HG02973 (cell line): ENCODE measurements around the gene RNF39.
A peak's percentile ranks its signal among the peaks of the same experiment; 100 is the strongest.

ENCODE experiments used
- ATAC-seq: cut with Tn5 transposase; IDR thresholded peaks from one replicate; pipeline ENCODE4 v1.9.1; 2021; ENCODE audit warnings: moderate library complexity; ENCODE audit not compliant: unreplicated experiment

The RNF39 gene

DNA sequence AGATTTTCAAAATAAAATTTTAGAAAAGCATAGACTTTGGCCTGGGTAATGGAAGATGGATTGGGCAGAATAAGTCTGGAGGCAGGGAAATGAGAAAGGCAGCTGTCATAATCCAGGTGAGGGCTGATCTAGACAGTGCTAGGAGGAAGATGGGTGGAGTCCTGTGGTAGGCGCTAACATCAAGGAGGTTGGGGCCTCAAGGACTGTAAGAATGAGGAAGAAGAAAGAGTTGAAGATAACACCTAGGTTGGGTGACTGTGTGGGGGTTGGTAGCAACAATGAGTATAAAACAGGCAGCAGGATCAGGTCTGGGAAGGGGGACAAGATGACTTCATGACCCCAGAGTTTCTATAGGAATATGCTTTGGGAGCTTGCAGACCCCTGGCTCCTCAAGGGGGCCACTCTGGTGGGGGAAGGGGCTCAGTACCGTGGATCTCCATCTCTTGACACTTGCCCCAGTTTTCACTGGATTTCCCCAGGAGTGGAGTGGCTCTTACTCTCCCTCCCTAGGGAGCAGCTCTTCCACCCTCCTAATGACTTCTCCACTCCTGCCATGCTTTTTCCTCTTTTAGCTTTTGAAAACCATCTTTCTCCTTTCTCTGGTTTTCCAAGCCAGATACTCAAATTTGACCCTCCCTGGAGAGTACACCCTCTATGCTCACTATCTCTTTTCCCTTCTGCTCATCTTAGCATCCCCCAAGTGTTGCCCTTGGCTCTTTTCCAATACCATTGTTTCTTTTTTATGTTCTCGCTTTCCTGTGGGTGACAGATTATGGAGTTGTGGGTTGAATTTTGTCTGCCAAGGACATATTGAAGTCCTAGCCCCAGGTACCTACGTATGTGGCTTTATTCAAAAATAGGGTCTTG is 22.6 kb upstream of the RNF39 start:
- no peak for ATAC-seq

DNA sequence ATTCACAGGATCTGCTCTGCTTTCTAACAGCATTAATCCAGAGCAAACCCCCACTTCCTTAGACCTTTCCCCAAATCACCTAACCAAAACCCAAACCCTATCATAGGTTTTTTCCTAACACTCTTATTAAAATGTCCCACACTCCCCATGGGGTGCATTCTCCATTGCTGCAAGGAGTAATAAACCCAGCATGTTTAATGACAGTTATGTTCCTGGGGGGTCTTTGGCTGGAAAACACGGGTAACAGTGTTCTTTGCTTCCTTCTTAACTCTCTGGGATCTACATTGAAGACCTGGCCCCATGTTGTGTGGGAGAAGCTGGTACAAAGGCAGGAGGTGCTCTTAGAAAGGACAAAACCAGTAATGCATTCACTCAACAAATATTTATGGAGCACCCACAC is 21.3 kb upstream of the RNF39 start:
- ATAC-seq: no peak

DNA sequence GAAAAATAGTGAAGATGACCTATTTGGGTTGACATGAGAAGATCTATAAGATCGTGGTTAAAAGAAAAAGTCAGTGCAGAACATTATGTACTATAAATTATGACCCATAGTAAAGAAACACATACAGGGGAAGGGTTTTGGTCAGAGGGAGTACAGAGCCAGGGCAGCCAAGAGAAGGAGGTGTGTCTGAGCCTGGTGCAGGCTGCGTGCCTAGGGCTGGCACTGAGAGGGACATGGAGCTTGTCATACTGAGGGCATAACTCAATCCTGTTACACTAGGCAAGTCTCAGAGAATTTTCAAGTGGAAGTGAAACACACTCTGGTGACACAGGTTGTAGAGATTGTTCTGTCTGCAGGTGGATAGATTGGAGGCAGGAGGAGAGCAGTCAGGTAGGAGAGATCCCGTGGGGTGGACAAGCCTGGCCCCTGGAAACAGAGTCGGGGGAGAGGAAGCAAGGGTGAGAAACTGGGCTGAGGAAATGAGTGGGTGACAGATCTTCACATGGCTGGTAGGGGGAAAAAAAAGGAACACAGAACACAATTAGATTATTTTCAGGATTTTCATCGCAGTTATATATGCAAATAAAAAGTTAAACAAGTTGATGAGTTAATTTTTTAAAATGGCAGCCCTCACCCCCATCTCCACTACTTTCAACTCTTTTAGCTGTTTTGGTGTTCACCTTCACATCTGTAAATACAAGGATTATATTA is 18.5 kb upstream of the RNF39 start:
- ATAC-seq: no peak

DNA sequence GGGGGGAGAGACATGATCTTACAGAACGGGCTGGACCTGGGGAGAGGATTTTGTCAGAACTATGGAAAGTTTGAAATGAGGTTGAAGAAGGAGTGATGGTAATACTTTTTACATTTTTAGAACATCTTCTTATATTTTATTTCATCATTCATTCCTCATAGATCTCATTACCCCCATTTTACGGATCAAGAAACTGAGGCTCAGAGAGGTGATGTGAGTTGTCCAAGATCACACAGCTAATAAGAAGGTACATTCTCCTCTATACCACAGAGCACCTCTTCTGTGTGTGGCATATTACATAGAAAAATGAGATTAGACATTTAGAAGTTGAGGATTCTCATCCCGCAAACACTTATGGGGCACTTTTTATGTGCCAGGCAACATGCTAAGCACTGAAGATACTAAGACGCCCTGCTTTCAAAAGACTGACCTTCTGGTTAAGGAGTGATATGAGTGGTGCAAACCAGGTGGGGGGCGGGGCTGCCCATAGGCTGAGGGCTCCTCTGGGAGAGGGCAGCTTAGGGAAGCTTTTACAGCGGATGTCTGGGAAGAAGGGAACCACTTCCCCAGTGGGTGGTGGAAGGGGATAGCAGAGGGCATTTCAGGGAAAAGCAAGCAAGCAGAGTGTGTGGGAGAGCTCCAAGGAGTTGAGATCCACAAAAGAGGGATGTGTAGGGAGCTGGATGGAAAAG is 17.4 kb upstream of the RNF39 start:
- no peak for ATAC-seq

DNA sequence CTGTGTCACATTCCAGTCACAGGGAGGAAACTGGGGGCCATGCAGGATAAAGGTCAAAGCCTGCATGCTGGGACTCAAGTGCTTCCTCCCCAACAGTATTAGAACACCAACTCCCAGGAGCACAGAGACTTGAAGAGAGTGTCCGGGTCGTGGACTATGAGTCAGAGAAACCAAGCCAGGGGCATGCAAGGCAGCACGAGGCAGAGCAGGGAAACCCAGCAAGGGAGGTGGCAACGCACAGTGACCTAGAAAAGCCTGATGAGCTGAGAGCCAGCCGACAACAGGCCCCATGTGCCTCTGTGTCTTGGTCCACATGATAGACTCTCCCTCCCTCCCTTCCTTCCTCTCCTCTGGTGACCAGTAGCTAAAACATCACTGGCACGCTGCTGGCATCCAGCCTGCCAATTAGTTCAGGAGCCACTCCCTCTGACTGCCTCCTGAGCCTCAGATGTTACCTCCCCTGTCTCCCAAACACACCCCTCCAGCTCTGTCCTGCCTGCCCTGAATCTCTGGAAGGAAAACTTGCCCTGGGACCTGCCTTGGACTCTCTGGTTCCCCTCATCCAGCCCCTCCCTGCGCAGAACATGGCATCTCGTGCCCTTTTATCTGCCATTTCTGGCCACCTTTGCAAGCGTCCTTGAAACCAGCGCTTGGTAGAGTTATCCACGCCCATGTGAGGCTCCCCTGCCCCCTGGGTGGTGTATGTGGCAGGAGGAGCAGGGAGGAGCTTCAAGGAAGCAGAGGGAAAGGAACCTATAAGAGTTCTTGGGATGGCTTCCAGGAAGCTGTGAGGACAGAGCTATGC is 16.2 kb upstream of the RNF39 start:
- ATAC-seq: no peak

DNA sequence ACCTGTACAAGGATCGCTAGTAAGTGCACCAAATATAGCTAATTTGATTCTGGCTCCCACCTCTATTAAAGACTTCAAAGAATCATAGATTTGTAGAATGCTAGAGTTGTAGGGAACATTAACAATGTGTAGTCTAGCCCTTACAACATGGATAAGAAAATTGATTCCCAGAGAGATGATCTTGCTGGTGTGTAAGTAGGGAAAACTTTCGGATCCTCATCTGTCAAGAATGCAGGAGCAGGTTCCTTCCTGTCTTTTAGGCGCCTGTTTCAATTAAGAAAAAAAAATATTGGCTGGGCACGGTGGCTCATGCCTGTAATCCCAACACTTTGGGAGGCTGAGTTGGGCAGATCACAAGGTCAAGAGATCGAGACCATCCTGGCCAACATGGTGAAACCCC is 12.3 kb upstream of the RNF39 start:
- no peak for ATAC-seq

DNA sequence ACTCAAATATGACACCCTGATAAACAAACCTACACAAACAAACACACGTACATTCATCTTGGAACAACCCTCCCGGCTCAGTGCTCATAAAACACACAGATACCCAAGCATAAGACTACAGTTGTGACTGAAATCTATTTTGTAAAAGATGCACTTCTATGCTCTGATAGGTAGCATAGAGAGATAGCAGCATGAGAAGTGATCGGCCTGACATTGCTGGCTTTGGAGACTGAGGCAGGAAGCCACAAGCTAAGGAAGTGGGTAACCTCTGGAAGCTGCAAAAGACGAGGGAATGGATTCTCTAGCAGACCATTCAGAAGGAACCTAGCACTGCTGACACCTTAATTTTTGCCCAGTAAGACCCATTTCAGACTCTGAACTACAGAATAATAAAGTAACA is 1.6 kb upstream of the RNF39 start:
- ATAC-seq: no peak

DNA sequence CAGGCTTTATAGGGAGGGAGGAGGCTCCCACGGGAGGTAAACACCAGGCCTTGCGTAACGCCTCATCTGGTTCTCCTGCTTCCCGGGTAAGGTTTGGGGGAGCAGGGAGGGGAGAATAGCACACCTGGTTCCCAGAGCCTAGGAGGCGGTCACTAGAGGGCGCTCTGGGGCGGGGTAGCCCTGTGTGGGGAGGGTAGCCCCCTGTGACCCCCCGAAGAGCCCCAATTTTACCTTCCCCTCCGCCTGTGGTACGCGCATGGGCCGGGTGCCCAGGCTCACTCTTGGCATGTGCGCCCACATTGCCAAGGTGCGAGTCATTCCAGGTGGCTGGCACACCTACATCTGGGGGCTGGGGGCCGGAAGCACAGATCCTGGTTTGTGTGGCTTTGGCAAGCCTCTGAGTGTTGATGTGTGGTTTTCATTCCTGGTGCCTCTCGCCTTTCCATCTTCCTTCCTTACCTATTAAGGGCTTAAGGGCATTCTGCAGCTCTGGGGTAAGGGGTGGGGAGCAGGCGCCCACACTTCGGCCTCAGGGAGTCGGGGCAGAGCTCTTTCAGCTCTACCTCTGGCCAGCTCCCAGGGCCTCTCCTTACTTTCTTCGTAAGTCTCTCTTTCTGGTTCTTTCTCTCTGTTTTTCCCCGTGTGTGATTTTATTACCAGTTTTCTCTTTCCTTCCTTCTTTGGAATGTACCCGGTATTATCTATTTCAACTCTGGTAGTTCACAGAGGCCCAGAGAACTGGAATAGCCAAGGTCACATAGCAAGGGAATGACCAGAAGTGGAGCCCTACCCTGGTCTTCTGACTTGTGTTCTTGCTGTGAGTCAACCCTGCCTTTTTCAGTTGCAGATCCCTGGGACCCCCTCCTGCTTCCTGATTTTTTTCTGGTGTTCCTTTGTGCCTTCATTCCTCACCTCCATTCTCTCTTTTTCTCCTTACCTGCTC is 492 bp upstream of the RNF39 start:
- no peak for ATAC-seq

DNA sequence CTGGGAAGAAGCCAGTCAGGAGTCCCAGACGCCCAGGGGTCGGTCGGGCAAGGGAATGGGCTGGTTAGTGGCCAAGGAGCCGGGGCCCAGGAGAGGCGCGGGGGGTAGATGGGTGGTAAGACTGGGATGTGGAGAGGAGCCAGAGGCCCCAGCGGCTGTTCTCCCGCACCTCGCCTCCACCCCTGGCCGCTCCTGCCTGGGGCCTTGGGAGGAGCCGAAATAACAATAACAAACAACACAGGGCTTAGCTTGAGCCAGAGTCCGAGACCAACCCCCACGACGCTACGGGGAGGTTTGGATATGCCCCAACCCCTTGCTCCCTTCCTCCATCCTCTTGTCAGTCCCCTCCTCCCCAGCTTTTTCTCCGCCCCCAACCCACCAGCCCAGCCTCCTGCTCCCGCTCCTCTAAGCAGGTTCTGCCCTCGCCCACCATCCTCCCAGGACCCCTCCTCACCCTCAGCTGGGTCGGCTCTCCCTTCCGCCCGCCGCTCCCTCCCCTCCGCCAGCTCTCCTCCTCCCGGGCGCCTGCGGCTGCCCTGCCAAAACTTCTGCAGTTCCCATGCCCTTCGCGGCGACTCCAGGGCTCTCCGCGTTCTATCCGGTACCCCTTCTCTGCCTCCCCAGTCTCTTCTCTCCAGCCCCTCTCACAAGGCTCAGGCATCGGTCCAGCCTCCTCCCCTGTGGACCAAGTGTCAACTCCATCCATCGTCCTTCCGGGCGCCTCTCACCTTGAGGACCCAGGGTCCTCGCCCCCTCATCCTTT is 1.1 kb downstream of the RNF39 start:
- no peak for ATAC-seq

DNA sequence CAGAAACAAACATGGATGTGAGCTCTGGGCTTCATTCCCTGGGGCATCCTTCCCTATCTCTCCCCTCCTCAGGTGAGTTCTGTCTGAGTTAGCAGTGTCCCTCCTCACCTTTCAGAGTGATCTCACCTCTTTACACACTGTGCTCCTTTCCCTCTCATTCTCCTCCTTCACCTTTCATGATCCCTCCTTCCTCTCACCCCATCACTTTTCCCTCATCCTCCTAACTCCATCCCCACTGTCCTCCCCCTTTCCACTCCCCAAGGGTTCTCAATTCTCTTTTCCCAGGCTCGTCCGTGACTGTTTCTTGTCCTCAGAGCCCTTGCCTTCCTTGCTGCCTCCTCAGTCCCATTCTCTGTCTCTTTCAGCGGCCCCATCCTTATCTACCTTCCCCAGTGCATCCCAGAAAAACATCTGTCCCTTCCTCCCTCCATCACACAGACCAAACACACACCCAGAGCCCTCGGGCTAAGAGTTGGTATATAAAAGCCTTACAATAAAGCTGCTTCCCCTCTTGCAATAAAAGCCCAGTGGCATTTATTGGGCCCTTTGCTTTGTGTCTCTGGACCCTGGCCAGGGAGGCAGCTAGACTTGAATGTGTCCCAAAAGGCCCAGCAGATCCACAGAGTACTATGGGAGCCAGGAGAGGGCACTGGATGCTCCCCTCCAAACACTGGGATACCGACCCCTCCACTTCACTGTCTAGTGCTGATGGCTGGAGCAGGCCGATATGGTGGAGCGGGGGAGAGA is 1.9 kb downstream of the RNF39 start:
- ATAC-seq: no peak

DNA sequence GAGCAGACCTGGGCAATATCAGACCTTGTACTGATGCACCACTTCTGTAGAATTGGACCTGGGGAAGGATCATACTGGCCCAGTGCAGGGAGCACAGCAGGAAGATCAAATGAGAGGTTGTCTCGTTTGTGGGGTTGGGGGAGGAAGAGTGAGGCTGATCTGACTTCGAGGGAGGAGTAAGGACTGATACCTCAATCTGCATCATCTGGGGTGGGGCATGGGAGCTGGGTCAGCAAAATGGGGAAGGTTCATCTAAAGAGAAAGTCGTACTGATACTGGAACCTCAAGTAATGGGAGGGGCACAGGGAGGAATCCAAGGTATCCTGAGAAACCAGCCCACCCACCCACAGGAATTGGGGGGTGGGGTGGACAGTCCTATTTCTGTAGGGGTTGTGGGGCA is 3.7 kb downstream of the RNF39 start:
- no peak for ATAC-seq

DNA sequence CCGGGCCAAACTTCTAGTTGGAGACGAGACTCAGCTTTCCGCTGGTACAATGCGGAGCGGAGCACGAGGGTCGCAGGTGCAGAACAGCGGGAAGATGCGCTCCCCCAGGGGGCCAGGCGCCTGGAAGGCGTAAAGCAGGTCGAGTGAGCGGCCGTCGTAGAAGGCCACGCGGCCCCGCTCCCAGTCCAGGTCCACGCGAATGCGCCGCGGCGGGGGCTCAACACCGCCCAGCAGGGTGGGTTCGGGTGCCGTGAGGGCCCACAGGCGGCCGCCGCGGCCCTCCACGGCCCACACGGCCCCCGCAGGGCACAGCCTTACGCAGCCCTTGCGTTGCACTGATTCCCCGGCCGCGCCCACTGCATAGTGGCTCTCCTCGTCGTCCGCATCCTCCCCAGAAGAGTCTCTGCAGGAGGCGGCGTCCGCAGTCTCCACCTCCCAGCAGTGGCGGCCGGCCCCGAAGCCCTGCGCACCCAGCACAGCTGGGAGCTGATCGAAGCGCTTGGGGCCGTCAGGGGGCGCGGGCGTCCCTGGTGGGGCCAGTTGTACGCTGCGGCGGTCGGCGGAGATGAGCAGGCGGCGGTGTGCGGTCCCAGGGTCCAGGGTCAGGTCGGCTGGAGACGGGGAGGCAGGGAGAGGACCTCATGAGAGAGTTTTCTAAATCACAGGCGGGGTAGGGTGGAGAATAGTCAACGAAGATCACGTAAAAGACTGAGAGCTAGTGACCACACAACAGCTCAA is 4.3 kb downstream of the RNF39 start:
- no peak for ATAC-seq

DNA sequence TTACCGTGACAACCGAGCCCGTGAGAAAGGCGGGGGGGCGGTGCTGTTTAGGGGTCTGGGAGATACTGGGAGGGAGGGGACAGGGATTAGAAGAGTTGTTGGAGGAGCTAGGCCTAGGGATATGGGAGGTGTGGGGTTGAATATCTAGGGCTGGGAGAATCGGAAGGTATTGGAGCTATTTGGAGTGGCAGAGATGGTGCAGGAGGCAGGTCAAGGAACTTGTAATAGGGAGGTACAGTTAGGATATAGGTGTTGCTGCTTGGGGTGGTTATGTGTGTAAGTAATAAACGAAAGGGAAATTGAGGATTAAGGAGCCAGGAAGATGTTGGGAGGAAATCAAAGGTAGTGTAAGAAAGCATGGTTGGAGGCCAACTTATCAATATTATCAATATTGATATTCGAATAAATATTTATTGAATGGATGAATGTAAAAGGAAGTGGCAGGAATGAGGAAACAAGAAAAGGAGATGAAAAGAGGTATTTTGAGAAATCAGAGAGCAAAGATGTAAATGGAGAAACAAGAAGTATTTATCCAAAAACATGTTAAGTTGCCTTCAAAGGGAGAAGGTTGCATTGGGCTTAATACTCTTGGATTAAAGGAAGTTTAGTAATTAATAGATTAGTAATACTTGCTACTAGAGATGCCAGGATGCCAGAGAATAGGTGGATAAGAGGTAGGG is 8.0 kb downstream of the RNF39 start:
- ATAC-seq: no peak

DNA sequence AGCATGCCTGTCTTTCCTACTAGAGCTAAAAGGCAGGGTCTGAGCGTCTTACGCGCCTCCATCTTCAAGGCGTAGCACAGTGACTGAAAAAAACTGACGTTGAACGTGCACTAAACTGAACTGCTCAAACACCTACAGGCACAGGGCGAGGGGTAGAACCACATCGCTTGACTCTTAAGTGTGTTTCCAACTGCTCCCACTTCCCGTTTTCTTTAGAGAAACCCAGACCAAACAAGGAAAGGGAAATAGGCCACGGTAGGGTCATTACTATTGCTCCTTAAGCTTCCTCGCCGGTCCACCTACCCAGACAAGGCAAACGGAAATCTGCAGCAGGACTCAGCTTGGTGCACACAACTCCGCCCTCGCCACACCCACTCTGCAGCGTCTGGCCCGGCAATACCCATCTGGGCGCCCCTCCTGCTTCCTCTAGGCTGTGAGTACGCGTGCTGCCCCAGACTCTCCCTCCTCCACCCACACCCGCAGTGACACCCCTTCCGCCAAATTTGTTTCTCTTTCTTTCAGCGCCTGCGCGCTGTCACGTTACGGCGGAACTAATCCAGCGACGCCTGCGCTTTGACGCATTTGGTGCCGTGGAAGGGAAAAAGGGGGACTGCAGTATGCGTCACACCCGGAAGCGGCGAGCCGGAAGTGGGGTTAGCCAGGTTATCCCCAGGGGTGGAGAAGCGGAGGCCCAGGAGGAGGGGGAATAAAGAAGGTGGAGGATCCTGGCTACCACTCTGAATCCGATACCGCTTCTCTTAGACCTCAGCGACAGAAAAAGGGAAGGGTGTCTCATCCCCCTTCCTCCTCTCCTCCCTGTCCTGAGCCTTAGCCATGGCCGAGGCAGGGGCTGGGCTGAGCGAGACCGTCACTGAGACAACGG is 8.8 kb downstream of the RNF39 start, which contains the start of gene PPP1R11:
Gene PPP1R11, plus strand, starts transcription at position 622 of the 883 bp plus-strand sequence. Its CDS starts 213 bp downstream, at position 835.
- ATAC-seq: peak; percentile 88

DNA sequence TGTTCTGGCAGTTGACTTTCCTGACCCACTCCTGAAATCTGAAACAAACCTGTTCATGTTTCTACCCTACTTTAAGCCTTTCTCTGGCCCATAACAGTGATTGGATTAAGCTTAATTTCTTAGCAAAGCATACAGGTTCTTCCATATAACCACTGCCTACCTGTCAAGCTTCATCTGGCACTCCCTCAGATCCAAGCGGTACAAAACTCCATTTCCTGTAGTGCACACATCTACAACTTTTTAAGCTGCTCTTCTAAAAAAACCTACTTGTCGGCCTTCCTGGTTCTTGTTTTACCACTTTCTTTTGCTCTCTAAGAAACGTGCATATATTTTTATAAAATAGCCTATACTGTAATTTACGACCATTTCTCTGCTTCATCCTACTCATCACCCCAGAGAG is 9.5 kb downstream of the RNF39 start:
- ATAC-seq: no peak

DNA sequence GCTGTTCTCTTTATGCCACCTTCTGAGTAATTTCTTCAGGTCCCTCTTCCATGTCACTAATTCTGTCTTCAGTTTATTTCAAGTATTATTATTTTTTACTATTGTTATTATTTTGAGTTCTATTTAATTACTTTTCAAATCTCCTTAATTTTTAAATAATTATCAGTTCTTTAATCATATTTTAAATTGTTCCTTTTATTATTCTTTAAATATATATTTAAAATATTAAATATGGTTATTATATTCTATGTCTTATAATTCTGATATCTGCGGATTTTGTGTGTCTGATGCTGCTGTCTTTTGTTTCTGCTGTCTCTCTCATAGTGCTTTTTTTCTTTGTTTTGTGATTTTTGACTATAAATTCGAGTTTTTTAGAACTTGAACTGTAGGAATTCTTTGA is 12.3 kb downstream of the RNF39 start:
- ATAC-seq: no peak
